Parathyroid adenoma (tissue), 2 donors: ENCODE results near the gene CALD1.

Experiments used
- H2AFZ ChIP-seq: fragments of 300-600 bp; sonication (generic); one replicate; pipeline ENCODE4 v1.7.0; 2017; ENCODE audit warnings: antibody characterized with exemption, mild to moderate bottlenecking
- H3K27ac ChIP-seq: fragments of 300-600 bp; sonication (generic); one replicate; pipeline ENCODE4 v1.7.0; 2017
- H3K27me3 ChIP-seq: fragments of 300-600 bp; sonication (generic); one replicate; pipeline ENCODE4 v1.7.0; 2017; ENCODE audit warnings: low read length; ENCODE audit not compliant: control insufficient read depth, insufficient read depth
- H3K36me3 ChIP-seq: fragments of 300-600 bp; sonication (generic); one replicate; pipeline ENCODE4 v1.7.0; 2017; ENCODE audit warnings: low read length; ENCODE audit not compliant: control insufficient read depth, insufficient read depth
- H3K4me1 ChIP-seq: fragments of 300-600 bp; sonication (generic); one replicate; pipeline ENCODE4 v1.7.0; 2017; ENCODE audit warnings: control low read depth
- H3K4me2 ChIP-seq: fragments of 300-600 bp; sonication (generic); one replicate; pipeline ENCODE4 v1.7.0; 2017; ENCODE audit warnings: low read length
- H3K4me3 ChIP-seq: fragments of 300-600 bp; sonication (generic); one replicate; pipeline ENCODE4 v1.7.0; 2017; ENCODE audit warnings: low read depth, low read length
- H3K79me2 ChIP-seq: fragments of 300-600 bp; sonication (generic); one replicate; pipeline ENCODE4 v1.7.0; 2017; ENCODE audit warnings: control low read depth
- H3K9ac ChIP-seq: fragments of 300-600 bp; sonication (generic); one replicate; pipeline ENCODE4 v1.7.0; 2017; ENCODE audit warnings: mild to moderate bottlenecking
- H3K9me3 ChIP-seq: fragments of 300-600 bp; sonication (generic); one replicate; pipeline ENCODE4 v1.7.0; 2017; ENCODE audit warnings: low read length; ENCODE audit not compliant: control insufficient read depth
- CTCF ChIP-seq: fragments of 300-600 bp; sonication (generic); IDR thresholded peaks from one replicate; pipeline ENCODE4 v1.7.0; 2017; ENCODE audit warnings: antibody characterized with exemption, mild to moderate bottlenecking
- donor health status: primary hyperparathyroidism.

Gene CALD1

GRCh38 chr7:134916171-134916883, 136.9 kb downstream of the CALD1 start:
- Histone ChIP-seq H2AFZ (no peak overlapping the region), H3K4me3 (no peak overlapping the region), H3K27me3 (no peaks in the 10 kb centered on the region), H3K9me3 (no peaks in the 10 kb centered on the region), H3K27ac (no peak overlapping the region), H3K4me2 (no peak overlapping the region), H3K79me2 (no peaks in the 10 kb centered on the region), H3K4me1 (no peaks in the 10 kb centered on the region), H3K9ac (no peak overlapping the region), H3K36me3 (no peaks in the 10 kb centered on the region)
- TF ChIP-seq CTCF = no peak

- no peak for TF ChIP-seq CTCF
- H3K4me1 ChIP-seq = no peaks in the 10 kb centered on the region
- H3K27ac ChIP-seq = no peak overlapping the region
These were observed 139.8 kb downstream of the CALD1 start for GRCh38 chr7:134919240-134919641.

GRCh38 chr7:134920026-134920753, 140.8 kb downstream of the CALD1 start:
- Histone ChIP-seq H3K4me3 (no peak overlapping the region), H2AFZ (no peak overlapping the region), H3K4me2 (no peak overlapping the region), H3K4me1 (no peaks in the 10 kb centered on the region), H3K27me3 (no peaks in the 10 kb centered on the region), H3K36me3 (no peaks in the 10 kb centered on the region), H3K79me2 (no peaks in the 10 kb centered on the region), H3K27ac (no peak overlapping the region), H3K9ac (no peak overlapping the region), H3K9me3 (no peaks in the 10 kb centered on the region)
- TF ChIP-seq CTCF = no peak

More at GRCh38 chr7:134919240-134919641, 139.8 kb downstream of the CALD1 start:
- H3K9me3 ChIP-seq = no peaks in the 10 kb centered on the region
- H3K9ac ChIP-seq = no peak overlapping the region
- no peak overlapping the region for H2AFZ ChIP-seq
- no peaks in the 10 kb centered on the region for H3K27me3 ChIP-seq
- H3K79me2 ChIP-seq = no peaks in the 10 kb centered on the region
- H3K4me3 ChIP-seq = no peak overlapping the region
- H3K4me2 ChIP-seq = no peak overlapping the region
- no peaks in the 10 kb centered on the region for H3K36me3 ChIP-seq

- Histone ChIP-seq H3K27ac (no peak overlapping the region), H3K4me2 (no peak overlapping the region)
These were observed 143.6 kb downstream of the CALD1 start for GRCh38 chr7:134922720-134923704.

More at GRCh38 chr7:134922720-134923704, 143.6 kb downstream of the CALD1 start:
- H3K27me3 ChIP-seq = no peaks in the 10 kb centered on the region
- H3K9ac ChIP-seq = no peak overlapping the region
- no peak overlapping the region for H2AFZ ChIP-seq
- H3K9me3 ChIP-seq = no peaks in the 10 kb centered on the region
- no peaks in the 10 kb centered on the region for H3K79me2 ChIP-seq
- H3K36me3 ChIP-seq = no peaks in the 10 kb centered on the region
- no peak for TF ChIP-seq CTCF
- H3K4me3 ChIP-seq = no peak overlapping the region
- no peaks in the 10 kb centered on the region for H3K4me1 ChIP-seq
